HG02678 (cell line): ENCODE results near the gene RAD51AP2.

Experiments
- ATAC-seq: cut with Tn5 transposase; IDR thresholded peaks from one replicate; pipeline ENCODE4 v1.9.1; 2021; ENCODE audit warnings: mild to moderate bottlenecking, moderate library complexity; ENCODE audit not compliant: unreplicated experiment

The RAD51AP2 gene

DNA sequence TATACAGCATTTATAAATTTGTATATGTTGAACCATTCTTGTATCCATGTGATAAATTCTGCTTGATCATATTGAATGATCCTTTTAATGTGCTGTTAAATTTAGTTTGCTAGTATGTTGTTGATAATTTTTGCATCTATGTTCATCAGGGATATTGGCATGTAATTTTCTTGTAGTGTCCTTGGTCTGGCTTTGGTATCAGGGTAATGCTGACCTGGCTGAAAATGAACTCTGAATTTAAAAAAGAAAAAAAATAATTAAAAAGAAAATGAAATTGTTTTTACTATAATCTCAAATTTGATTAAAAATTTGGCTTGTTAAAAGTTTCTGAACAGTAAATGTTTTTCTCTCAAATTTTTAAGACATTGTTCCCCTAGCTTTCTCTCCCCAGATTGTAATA is 46.3 kb downstream of the RAD51AP2 start:
- ATAC-seq, result no peak

- no peak for ATAC-seq
These were observed 47.2 kb downstream of the RAD51AP2 start for GRCh38 chr2:17470855-17471641.

DNA sequence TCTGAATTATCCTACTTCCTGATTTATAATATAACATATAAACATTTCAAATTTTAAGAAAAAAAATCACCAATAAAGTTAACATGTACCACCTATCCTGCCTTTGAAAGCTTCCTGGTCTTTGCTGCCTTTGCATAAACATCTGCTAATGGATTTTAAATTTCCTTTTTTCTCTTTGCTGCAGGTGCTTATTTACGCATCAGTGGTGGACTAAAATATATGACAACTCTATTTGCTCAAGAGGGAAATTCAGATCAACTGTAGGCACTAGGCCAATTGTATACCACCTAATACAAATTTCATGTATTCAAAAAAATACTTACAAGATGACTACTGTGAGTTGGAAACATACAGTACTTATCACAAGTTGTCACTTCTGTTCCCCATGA is 57.2 kb downstream of the RAD51AP2 start:
- ATAC-seq, result no peak
